Activated CD4-positive, alpha-beta memory T cell treated with anti-CD3 and anti-CD28 coated beads, Interleukin-2, amount 10 ng/mL, durations not matched to agents 7 days and 5 days (primary cell): ENCODE results near the gene TFCP2L1. TPM values are rescaled to one million over a fixed set of nuclear protein-coding genes. Genes with fewer than 3 reads are reported as not detected.

Experiments
- CTCF ChIA-PET: fragments of 350-600 bp; sonication (Branson Sonifier 250); formaldehyde crosslinking; loops from one replicate; lab custom pipeline; 2021; ENCODE audit warnings: antibody characterized with exemption, inconsistent platforms; lab: Charles Lee
- POLR2A ChIA-PET: fragments of 350-600 bp; sonication (Branson Sonifier 250); formaldehyde crosslinking; loops from one replicate; lab custom pipeline; 2021; ENCODE audit warnings: antibody characterized with exemption; lab: Charles Lee
- DNase-seq: peaks from one replicate; pipeline ENCODE4 v3.0.0-alpha.2; 2020
- H3K27ac Mint-ChIP-seq: one replicate; pipeline ENCODE4 v1.8.0; 2021; ENCODE audit warnings: mild to moderate bottlenecking, mixed read lengths
- H3K27me3 Mint-ChIP-seq: one replicate; pipeline ENCODE4 v1.8.0; 2021; ENCODE audit warnings: mixed read lengths
- H3K36me3 Mint-ChIP-seq: one replicate; pipeline ENCODE4 v1.8.0; 2021; ENCODE audit warnings: low read depth, mixed read lengths
- H3K4me1 Mint-ChIP-seq: one replicate; pipeline ENCODE4 v1.8.0; 2021; ENCODE audit warnings: mixed read lengths
- H3K4me3 Mint-ChIP-seq: one replicate; pipeline ENCODE4 v1.8.0; 2021; ENCODE audit warnings: mild to moderate bottlenecking, mixed read lengths
- H3K9me3 Mint-ChIP-seq: one replicate; pipeline ENCODE4 v1.8.0; 2021; ENCODE audit warnings: mixed read lengths
- total RNA-seq, 2 experiments: library from RNA; stranded (reverse); gene quantifications; one replicate each; pipeline ENCODE4 v1.2.3, GENCODE V29; 2021

Gene TFCP2L1
- total RNA-seq, 2 experiments from 2014 or later = 0.08 to 0.28 TPM

DNA sequence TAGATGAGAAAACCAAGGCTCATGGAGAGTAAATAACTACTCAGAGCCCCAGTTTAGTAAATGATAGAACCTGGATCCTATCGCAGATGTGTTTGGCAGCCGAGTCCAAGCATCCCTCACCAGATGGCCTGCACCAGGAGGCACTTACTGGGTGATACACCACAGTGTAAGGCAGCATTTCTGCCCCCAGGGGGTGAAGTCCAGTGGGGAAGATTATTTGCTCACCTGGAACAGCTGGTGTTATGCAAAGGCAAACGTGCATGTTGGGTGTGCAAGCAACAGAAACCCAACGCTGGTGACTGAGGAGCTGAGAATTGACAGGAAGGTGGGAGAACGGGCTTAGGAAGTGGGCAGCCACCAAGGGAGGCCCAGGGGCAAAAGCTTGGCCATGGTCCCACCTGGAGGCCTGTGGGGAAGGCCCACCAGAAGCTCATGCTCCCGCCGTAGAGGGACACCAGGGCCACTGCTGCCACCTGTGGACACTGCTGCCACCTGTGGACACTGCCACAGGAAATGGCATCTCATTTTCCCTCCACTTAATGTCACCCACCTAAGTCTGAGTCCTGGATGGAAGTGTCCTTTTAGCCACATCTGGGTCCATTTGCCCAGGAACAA, 100.6 kb downstream of the TFCP2L1 start:
- Mint-ChIP-seq H3K36me3 (no peaks in the 10 kb centered on the region), H3K9me3 (no peaks in the 10 kb centered on the region), H3K27me3 (no peaks in the 10 kb centered on the region), H3K4me1 (no peaks in the 10 kb centered on the region), H3K4me3 (no peak overlapping the region), H3K27ac (no peak overlapping the region)
- ChIA-PET CTCF (no interaction called here), POLR2A (no interaction called here)
- DNase-seq = no peak

DNA sequence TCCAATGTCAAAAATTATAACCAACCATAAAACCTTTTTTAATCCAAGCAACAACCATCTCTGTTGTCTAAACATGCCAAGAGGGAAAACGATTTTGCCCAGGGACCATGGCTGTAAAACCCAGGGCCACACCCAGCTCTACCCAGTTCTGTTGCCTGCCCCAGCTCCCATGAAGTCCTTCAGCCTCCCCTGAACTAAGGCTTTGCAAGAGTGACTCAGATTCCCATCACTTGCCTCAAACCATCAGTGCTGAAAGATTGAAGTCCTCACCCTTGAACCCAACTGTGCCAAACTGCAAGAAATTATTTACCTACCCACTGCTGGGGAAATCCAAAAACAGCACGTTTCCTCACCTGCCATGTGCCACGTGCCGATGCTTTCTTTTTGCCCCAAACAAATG, 102.5 kb downstream of the TFCP2L1 start:
- no peaks in the 10 kb centered on the region for H3K36me3 Mint-ChIP-seq
- CTCF ChIA-PET = no interaction called here
- no peaks in the 10 kb centered on the region for H3K27me3 Mint-ChIP-seq
- DNase-seq = no peak
- no peak overlapping the region for H3K27ac Mint-ChIP-seq
- POLR2A ChIA-PET = no interaction called here
- H3K9me3 Mint-ChIP-seq = no peaks in the 10 kb centered on the region
- no peaks in the 10 kb centered on the region for H3K4me1 Mint-ChIP-seq
- no peak overlapping the region for H3K4me3 Mint-ChIP-seq

DNA sequence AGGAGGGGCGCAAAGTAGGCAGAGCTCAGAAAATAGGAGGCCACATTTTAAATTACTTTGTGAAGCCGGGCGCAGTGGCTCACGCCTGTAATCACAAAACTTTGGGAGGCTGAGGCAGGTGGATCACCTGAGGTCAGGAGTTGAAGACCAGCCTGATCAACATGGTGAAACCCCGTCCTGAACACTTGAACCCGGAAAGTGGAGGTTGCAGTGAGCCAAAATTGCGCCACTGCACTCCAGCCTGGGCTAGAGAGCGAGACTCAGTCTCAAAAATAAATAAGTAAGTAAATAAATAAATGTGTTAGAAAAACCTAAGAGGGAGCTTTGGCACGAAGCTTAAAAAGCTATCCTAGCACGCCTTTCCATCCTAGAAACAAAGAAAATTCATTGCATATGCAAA, 105.5 kb downstream of the TFCP2L1 start:
- CTCF ChIA-PET = no interaction called here
- Mint-ChIP-seq H3K27me3 (no peaks in the 10 kb centered on the region), H3K36me3 (no peaks in the 10 kb centered on the region), H3K4me3 (no peak overlapping the region), H3K9me3 (no peaks in the 10 kb centered on the region), H3K27ac (no peak overlapping the region), H3K4me1 (no peaks in the 10 kb centered on the region)
- POLR2A ChIA-PET = no interaction called here
- no peak for DNase-seq

DNA sequence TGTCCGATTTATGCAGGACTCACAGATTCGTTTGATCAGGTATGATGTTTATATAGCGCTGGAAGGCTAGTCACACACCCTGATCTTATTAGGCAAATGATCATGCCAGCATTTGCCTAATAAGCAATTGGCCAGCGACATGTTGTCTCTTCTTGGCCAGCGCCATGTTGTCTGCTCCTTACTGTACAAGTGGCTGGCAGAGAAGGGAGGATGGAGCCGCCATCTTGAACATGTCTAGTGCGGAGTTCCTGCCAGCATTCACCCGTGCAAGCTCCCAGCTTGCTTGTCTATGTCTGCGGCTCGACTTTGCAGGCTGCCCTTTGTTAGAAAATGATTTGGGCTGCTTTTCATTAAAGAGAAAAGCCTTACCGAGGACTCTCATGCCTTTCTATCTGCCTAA, 106.3 kb downstream of the TFCP2L1 start:
- Mint-ChIP-seq H3K9me3 (no peaks in the 10 kb centered on the region), H3K27me3 (peaks cover under 1% of the 10 kb centered on the region), H3K4me3 (no peak overlapping the region), H3K27ac (no peak overlapping the region), H3K4me1 (no peaks in the 10 kb centered on the region), H3K36me3 (no peaks in the 10 kb centered on the region)
- ChIA-PET CTCF (no interaction called here), POLR2A (no interaction called here)
- no peak for DNase-seq

- H3K27me3 Mint-ChIP-seq = peaks cover 1% of the 10 kb centered on the region
- H3K4me1 Mint-ChIP-seq = no peaks in the 10 kb centered on the region
- ChIA-PET CTCF (no interaction called here), POLR2A (no interaction called here)
- DNase-seq = no peak
- H3K9me3 Mint-ChIP-seq = no peaks in the 10 kb centered on the region
- no peak overlapping the region for H3K27ac Mint-ChIP-seq
- no peak overlapping the region for H3K4me3 Mint-ChIP-seq
- no peaks in the 10 kb centered on the region for H3K36me3 Mint-ChIP-seq
Observed at GRCh38 chr2:121177896-121178295, 107.1 kb downstream of the TFCP2L1 start.

DNA sequence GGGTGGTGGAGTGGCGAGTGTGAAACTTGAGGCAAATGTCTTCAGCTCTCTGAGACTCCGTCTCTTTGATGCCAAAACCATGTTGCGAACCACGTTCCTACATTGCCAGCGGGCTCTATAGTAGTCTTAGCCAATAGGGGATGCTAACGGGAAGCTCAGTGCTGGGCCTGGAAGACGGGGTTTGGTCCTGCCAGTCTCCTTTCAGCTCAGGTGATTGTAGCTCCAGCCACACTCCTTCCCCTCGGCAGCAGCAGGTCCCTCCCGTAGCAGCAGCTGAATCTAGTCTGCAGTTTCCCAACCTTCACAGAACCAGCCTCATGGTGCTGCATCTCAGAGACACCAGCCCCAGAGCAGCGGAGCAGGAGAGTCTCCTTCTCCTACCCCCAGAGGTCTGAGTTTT, 109.7 kb downstream of the TFCP2L1 start:
- no peak for DNase-seq
- Mint-ChIP-seq H3K36me3 (no peaks in the 10 kb centered on the region), H3K27me3 (peaks cover 1% of the 10 kb centered on the region), H3K27ac (no peak overlapping the region), H3K4me3 (no peak overlapping the region), H3K9me3 (peaks cover 2% of the 10 kb centered on the region), H3K4me1 (no peaks in the 10 kb centered on the region)
- ChIA-PET CTCF (no interaction called here), POLR2A (no interaction called here)

DNA sequence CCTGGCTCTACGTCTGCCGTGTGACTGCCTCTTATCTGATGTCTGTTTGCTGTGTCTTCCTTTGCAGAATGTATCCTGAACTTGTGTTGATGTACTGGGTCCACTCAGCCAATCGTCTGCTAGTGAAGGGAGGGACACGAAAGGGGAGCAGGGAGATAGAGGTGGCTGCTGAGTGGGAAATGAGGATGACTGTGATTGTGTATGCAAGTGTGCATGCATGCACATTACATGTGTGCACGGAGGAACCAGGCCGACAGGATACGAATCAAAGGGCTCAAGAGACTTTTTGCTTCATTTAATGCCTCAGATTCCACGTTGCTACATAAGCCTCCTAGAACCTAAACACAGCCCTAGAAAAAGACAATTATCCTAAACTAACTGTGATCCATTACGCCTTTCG, 111.2 kb downstream of the TFCP2L1 start:
- Mint-ChIP-seq H3K4me1 (no peaks in the 10 kb centered on the region), H3K9me3 (peaks cover 2% of the 10 kb centered on the region), H3K27ac (no peak overlapping the region), H3K36me3 (no peaks in the 10 kb centered on the region), H3K27me3 (peaks cover 1% of the 10 kb centered on the region), H3K4me3 (no peak overlapping the region)
- DNase-seq = no peak
- CTCF ChIA-PET = no interaction called here
- POLR2A ChIA-PET = no interaction called here

- CTCF ChIA-PET = no interaction called here
- no peak overlapping the region for H3K4me3 Mint-ChIP-seq
- H3K9me3 Mint-ChIP-seq = peaks cover 2% of the 10 kb centered on the region
- no peak for DNase-seq
- POLR2A ChIA-PET = no interaction called here
- H3K36me3 Mint-ChIP-seq = no peaks in the 10 kb centered on the region
- peaks cover 1% of the 10 kb centered on the region for H3K27me3 Mint-ChIP-seq
- no peaks in the 10 kb centered on the region for H3K4me1 Mint-ChIP-seq
- no peak overlapping the region for H3K27ac Mint-ChIP-seq
Observed at GRCh38 chr2:121173112-121173511, 111.9 kb downstream of the TFCP2L1 start.

- DNase-seq = no peak
- Mint-ChIP-seq H3K36me3 (no peaks in the 10 kb centered on the region), H3K27me3 (peaks cover 1% of the 10 kb centered on the region), H3K27ac (no peak overlapping the region), H3K4me3 (no peak overlapping the region), H3K4me1 (no peaks in the 10 kb centered on the region), H3K9me3 (peaks cover 2% of the 10 kb centered on the region)
- ChIA-PET POLR2A (no interaction called here), CTCF (no interaction called here)
Observed at GRCh38 chr2:121172456-121172855, 112.5 kb downstream of the TFCP2L1 start.

DNA sequence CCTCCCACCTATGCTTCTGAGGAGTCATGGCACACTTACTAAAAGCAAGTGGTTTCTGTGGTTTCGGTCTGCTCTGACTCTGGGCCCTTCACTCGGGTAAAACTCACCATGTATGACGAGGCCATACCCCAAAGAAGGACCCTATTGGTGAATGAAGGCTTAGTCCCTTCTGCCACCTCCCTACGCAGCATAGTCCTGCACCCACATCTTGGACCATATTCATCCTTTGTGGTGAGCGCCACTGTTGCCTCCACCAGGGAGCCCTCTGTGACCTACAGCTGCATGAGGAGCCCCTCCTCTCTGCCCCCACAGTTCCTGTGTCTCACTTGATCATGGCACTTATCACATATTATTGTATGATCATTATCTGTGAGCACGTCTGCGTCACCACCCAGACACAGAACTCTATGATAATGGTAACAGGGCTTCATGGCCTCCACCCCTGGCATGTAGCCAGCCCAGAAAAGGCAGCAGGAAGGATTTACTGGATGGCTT, 113.3 kb downstream of the TFCP2L1 start:
- H3K36me3 Mint-ChIP-seq = no peaks in the 10 kb centered on the region
- POLR2A ChIA-PET = no interaction called here
- peaks cover 1% of the 10 kb centered on the region for H3K27me3 Mint-ChIP-seq
- H3K9me3 Mint-ChIP-seq = peaks cover 2% of the 10 kb centered on the region
- no peak overlapping the region for H3K4me3 Mint-ChIP-seq
- no peak for DNase-seq
- CTCF ChIA-PET = no interaction called here
- no peak overlapping the region for H3K27ac Mint-ChIP-seq
- no peaks in the 10 kb centered on the region for H3K4me1 Mint-ChIP-seq

DNA sequence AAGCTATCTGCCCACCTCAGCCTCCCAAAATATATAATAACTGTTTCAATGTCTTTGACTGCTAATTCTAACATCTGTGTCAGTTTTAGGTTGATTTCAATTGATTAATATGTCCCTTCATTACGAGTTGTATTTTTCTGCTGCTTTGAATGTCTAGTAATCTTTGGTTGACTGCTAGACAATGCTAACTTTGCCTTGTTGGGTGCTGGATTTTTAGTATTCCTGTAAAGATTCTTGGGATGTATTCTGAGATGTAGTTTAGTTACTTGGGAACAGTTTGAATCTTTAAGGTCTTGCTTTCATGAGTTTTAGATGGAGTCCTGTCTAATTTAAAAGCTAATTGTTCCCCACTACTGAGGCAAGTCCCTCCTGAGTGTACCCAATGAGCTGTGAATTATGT, 114.4 kb downstream of the TFCP2L1 start:
- no peaks in the 10 kb centered on the region for H3K4me1 Mint-ChIP-seq
- ChIA-PET CTCF (no interaction called here), POLR2A (no interaction called here)
- no peak overlapping the region for H3K27ac Mint-ChIP-seq
- H3K27me3 Mint-ChIP-seq = peaks cover 1% of the 10 kb centered on the region
- H3K4me3 Mint-ChIP-seq = no peak overlapping the region
- H3K9me3 Mint-ChIP-seq = peaks cover 2% of the 10 kb centered on the region
- no peaks in the 10 kb centered on the region for H3K36me3 Mint-ChIP-seq
- no peak for DNase-seq

DNA sequence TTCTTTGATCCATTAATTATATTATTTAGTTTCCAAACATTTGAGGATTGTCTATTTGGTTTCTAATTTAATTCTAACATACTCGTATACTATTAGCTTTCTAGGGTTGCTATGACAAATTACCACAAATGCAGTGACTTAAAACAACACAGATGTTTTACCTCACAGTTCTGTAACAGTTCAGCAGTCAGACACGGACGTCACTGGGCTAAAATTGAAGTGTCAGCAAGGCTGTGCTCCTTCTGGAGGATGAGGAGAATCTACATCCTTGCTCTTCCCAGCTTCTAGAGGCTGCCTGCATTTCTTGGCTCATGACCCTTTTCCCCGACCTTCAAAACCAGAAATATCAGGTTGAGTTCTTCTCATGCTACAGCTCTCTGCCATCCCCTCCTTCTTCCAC, 117.6 kb downstream of the TFCP2L1 start:
- H3K27me3 Mint-ChIP-seq = no peaks in the 10 kb centered on the region
- H3K4me1 Mint-ChIP-seq = no peaks in the 10 kb centered on the region
- H3K9me3 Mint-ChIP-seq = peaks cover 10% of the 10 kb centered on the region
- CTCF ChIA-PET = no interaction called here
- H3K4me3 Mint-ChIP-seq = no peak overlapping the region
- POLR2A ChIA-PET = no interaction called here
- no peak for DNase-seq
- H3K36me3 Mint-ChIP-seq = no peaks in the 10 kb centered on the region
- no peak overlapping the region for H3K27ac Mint-ChIP-seq
